ENCODE results near the gene SV2B.
"Not testable (repeated sequence)": the region's sequence is repeated elsewhere in the genome, so short reads cannot be mapped to it uniquely, and the experiment has no call there.

Gene SV2B

DNA sequence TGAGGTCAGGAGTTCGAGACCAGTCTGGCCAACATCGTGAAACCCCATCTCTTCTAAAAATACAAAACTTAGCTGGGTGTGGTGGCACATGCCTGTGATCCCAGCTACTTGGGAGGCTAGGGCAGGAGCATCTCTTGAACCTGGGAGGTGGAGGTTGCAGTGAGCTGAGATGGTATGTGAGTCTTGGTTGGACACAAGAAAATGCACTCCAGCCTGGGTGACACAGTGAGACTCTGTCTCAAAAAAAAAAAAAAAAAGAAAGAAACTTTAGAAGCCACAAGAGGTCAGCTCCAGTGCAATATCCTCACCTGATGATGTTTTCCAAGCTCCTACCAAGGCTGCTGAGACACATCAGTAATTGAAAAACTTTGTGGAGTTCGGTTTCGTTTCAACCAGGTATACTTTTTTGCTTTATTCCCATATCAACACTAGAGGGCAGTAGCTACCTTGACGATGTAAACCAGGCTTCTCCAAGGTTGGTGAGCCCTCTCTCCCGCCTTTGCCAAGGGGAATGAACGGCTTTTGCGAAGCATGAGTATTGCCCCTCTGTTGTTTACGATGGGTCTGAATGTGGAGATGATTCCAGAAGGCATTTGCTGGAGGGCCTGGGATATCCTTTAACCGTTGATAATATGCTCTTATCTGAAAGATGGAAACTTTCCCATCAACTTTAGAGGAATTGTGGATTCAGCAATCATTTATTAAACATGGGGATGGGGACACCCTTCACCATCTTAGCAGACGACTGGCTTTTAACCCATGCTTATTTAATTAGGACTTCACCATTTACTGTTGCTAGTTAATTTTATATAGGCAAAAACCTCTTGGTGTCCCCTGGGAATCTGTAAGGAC is 202.8 kb downstream of the SV2B start:
- in situ Hi-C loops (cut with MboI; ENCODE audit: low sequenced_read_pairs): loop anchor here (5.0 to 25.0 kb wide), 2 partner anchors 409 to 779 kb away; no protein-coding TSS in a partner anchor

GRCh38 chr15:91304210-91304609 is 204.2 kb downstream of the SV2B start:
- in situ Hi-C loops (cut with MboI; ENCODE audit: low sequenced_read_pairs): loop anchor here (5.0 to 25.0 kb wide), 2 partner anchors 408 to 778 kb away; no protein-coding TSS in a partner anchor

GRCh38 chr15:91304786-91305185 is 204.7 kb downstream of the SV2B start:
- in situ Hi-C loops (cut with MboI; ENCODE audit: low sequenced_read_pairs): loop anchor here (5.0 to 25.0 kb wide), 2 partner anchors 408 to 778 kb away; no protein-coding TSS in a partner anchor

GRCh38 chr15:91306144-91306543 is 206.1 kb downstream of the SV2B start:
- in situ Hi-C loops (cut with MboI; ENCODE audit: low sequenced_read_pairs): loop anchor here (25.0 kb wide), 1 partner anchor 406 kb away; no protein-coding TSS in a partner anchor

DNA sequence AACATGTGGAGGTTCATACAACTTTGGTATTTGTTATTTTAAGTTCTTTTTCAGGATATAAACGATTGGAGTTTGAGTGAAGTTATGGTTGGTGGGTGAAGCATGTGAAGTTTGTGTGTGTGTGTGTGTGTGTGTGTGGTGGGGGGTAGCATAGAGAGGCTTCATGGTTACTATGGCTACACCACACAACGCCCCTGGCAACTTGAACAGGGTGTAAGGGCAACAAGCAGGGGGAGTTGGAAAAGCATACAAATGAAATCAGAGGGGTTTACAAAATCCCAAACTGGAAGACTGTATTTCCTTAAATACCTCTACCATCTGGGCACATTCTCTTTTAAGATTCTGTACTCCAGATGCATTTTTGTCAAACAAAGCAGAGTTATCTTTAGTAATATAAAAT is 207.5 kb downstream of the SV2B start:
- in situ Hi-C loops (cut with MboI; ENCODE audit: low sequenced_read_pairs): loop anchor here (25.0 kb wide), 1 partner anchor 405 kb away; no protein-coding TSS in a partner anchor

DNA sequence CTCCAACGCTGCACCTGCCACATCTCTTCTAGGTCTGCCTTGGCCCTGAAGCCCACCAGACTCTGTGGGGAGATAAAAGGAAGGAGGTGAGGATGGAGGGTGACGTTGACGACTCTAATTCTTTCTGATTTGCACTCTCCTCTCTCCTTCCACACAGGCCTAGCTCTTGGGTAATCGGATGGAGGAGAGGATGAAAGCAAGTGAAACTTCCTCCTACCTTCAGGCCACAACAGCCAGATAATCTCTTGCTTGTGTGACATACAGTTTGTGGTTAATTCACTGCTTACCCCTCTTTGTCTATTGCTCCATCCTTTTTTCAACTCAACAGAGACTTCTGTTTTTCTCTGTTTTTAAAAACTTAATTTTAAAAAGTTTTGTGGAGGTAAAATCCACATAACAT is 208.1 kb downstream of the SV2B start:
- in situ Hi-C loops (cut with MboI; ENCODE audit: low sequenced_read_pairs): loop anchor here (25.0 kb wide), 1 partner anchor 404 kb away; no protein-coding TSS in a partner anchor

GRCh38 chr15:91308855-91309254 is 208.8 kb downstream of the SV2B start:
- in situ Hi-C loops (cut with MboI; ENCODE audit: low sequenced_read_pairs): loop anchor here (25.0 kb wide), 1 partner anchor 403 kb away; no protein-coding TSS in a partner anchor

DNA sequence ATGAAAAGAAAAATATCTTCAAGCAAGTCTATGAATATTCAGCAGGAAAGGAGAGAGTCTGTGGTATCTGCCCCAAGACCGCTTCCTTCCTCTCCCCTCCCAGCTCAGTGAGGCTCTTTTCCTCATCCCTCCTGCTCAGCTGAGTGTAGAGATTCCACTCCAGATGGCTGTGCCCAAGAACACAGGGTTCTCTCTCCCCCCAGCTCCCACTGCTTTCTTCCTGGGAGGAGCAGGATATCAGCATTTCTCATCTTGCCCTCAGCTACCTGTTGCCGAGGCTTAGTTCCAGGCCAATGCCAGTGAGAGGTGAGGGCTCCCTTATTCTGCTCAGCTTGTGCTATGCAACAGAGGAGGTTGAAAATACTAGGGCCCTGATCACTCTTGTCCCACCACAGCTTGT is 211.9 kb downstream of the SV2B start:
- in situ Hi-C loops (cut with MboI; ENCODE audit: low sequenced_read_pairs): loop anchor here (25.0 kb wide), 1 partner anchor 400 kb away; no protein-coding TSS in a partner anchor

- in situ Hi-C loops (cut with MboI; ENCODE audit: low sequenced_read_pairs): loop anchor here (25.0 kb wide), 1 partner anchor 396 kb away; no protein-coding TSS in a partner anchor
These were observed 216.1 kb downstream of the SV2B start for GRCh38 chr15:91316126-91316525.

DNA sequence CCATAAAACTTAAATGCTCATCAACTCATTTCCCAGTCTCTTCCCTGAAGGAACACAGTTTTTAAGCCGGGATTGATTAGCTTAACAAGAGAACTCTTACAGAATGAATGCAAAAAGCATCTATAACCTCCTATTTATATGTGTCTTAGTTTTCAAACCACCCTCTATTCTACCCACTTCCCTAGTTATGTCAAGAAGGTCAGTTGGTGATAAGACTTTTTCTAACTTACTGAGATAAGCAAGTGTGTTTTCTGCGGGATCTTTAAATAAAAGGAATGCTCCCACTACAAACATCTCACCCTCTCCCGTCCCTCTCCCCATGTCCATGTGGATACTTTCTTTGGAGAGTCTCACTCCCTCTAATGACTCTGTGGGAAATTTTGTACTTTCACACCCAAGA is 218.5 kb downstream of the SV2B start:
- in situ Hi-C loops (cut with MboI; ENCODE audit: low sequenced_read_pairs): loop anchor here (25.0 kb wide), 1 partner anchor 394 kb away; no protein-coding TSS in a partner anchor

- in situ Hi-C loops (cut with MboI; ENCODE audit: low sequenced_read_pairs): loop anchor here (25.0 kb wide), 1 partner anchor 393 kb away; no protein-coding TSS in a partner anchor
These were observed 218.9 kb downstream of the SV2B start for GRCh38 chr15:91318931-91319330.

- in situ Hi-C loops (cut with MboI; ENCODE audit: low sequenced_read_pairs): loop anchor here (25.0 kb wide), 1 partner anchor 393 kb away; no protein-coding TSS in a partner anchor
These were observed 219.5 kb downstream of the SV2B start for GRCh38 chr15:91319371-91320059.

DNA sequence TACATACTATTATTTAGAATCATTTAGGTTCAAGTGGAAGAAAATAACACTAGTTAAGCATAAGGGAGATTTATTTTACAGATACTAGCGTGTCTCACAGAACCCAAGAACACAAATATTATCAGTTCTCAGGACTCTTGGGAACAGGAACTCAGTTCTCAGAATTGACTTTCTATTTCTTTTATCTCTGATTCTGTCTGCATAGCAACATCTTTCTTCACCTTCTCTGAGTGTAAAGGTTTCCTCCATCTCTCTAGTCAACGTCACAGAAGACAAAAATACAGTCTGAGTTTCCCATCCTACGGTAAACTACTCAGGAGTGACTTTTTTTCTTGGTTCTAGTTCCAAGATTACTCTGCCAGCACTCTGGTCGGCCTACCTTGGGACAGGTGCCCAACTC is 220.0 kb downstream of the SV2B start:
- in situ Hi-C loops (cut with MboI; ENCODE audit: low sequenced_read_pairs): loop anchor here (25.0 kb wide), 1 partner anchor 392 kb away; no protein-coding TSS in a partner anchor

DNA sequence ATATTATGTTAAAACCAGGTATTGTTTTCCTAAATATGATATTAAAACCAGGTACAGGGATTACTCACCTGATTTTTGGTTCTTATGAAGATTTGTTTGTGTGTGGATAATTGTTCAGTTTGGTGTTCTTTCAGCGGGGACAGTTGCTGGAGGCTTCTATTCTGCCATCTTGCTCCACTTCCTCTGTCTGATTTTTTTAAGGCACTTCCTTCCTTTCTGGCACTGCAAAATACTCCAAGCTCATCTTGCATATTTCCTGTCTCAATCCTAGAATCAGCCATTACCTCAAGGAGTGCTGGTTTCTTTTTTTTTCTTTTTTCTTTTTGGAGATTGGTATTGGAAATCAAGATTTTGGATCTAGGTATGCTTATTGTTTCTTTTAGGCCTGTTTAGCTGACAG is 229.9 kb downstream of the SV2B start:
- in situ Hi-C loops (cut with MboI; ENCODE audit: low sequenced_read_pairs): no loop called here

- in situ Hi-C loops (cut with MboI; ENCODE audit: low sequenced_read_pairs): no loop called here
These were observed 231.5 kb downstream of the SV2B start for GRCh38 chr15:91331581-91331980.

DNA sequence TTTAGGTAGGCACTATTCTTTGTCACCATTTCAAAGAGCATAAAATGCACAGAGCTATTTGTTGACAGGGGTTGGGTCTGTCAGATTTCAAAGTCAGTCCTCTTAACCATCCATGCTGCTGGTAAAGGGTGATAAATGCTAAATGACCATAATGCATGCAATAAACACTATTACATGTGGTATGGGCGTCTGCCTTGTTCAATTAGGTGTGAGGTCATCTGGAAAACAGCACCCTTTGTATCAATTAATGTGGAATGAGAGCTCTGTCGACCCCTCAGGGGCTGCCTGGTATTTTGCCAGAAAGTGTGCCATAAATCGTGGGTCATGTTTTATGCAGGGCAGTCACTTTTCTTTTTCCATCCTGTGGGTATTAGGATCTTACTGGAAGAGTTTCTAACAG is 235.6 kb downstream of the SV2B start:
- in situ Hi-C loops (cut with MboI; ENCODE audit: low sequenced_read_pairs): no loop called here

DNA sequence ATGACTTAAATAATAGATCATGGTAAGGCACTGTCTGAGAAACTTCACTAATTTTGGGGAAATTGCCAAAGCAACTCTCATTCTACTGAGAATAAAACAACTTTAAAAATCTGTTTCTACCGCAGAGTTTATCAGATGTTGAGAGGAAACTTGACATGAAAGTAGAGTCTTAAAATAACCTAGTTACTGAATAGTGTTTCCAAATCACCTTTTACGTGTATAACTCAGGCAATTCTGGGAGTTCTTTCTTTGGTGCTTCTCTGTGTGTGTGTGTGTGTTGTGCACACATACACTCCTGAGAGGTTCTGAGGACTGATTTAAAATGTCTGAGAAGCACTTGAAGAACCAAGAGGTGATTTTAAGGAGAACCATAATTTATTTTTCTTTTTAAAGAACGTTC is 236.6 kb downstream of the SV2B start:
- in situ Hi-C loops (cut with MboI; ENCODE audit: low sequenced_read_pairs): no loop called here

DNA sequence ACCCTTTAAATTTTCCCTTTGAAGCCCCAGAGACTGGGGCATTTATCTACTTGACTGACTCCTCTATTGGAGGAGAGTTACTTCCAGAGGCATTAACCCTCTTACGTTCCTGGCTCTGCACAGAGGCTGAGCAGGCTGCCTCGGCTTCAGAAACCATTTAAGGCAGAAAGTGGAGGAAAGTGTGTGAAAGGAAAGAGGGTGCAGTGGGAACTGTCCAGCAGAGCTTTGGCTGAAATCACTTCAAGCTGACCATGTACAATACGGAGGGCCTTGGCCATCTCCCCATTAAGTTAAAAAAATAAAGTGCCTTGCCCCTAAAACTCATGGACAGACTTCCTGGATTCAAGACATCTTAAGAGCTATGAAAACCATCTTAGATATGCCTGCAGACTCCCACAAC is 238.7 kb downstream of the SV2B start:
- in situ Hi-C loops (cut with MboI; ENCODE audit: low sequenced_read_pairs): no loop called here

- in situ Hi-C loops (cut with MboI; ENCODE audit: low sequenced_read_pairs): no loop called here
These were observed 242.0 kb downstream of the SV2B start for GRCh38 chr15:91342097-91342496.

DNA sequence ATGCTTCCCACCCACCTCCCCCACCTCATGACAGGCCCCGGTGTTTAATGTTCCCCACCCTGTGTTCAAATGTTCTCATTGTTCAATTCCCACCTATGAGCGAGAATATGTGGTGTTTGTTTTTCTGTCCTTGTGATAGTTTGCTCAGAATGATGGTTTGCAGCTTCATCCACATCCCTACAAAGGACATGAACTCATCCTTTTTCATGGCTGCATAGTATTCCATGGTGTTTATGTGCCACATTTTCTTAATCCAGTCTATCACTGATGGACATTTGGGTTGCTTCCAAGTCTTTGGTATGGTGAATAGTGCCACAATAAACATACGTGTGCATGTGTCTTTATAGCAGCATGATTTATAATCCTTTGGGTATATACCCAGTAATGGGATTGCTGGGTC is 244.9 kb downstream of the SV2B start:
- in situ Hi-C loops (cut with MboI; ENCODE audit: low sequenced_read_pairs): not testable (repeated sequence)

GRCh38 chr15:91345736-91346135 is 245.7 kb downstream of the SV2B start:
- in situ Hi-C loops (cut with MboI; ENCODE audit: low sequenced_read_pairs): no loop called here

Data from HL-60/S4 treated with retinoic acid at 250 ng/mL for 4 days and 3 days (cell line).